Stomach smooth muscle (tissue), 2 donors: Measurements from ENCODE around the gene AKR1B1.

ENCODE experiments used
- H3K27ac ChIP-seq: one replicate; pipeline ENCODE4 v1.7.0; 2013; ENCODE audit warnings: mild to moderate bottlenecking, low read length, inconsistent platforms
- H3K27me3 ChIP-seq, 2 donors: one replicate each; pipeline ENCODE4 v1.7.0; 2013; ENCODE audit warnings: low read length in 2 of 2; ENCODE audit not compliant: insufficient read depth in 2 of 2, control insufficient read depth in 1 of 2
- H3K36me3 ChIP-seq, 2 donors: one replicate each; pipeline ENCODE4 v1.7.0; 2013; ENCODE audit warnings: low read length in 2 of 2; ENCODE audit not compliant: control insufficient read depth in 2 of 2, insufficient read depth in 2 of 2
- H3K4me1 ChIP-seq: one replicate; pipeline ENCODE4 v1.7.0; 2013; ENCODE audit warnings: low read length; ENCODE audit not compliant: control insufficient read depth, insufficient read depth
- H3K4me3 ChIP-seq, 2 donors: one replicate each; pipeline ENCODE4 v1.7.0; 2013; ENCODE audit warnings: low read length in 2 of 2
- H3K9ac ChIP-seq, 2 donors: one replicate each; pipeline ENCODE4 v1.7.0; 2013; ENCODE audit warnings: low read length in 2 of 2, mild to moderate bottlenecking in 1 of 2
- H3K9me3 ChIP-seq, 2 donors: one replicate each; pipeline ENCODE4 v1.7.0; 2013; ENCODE audit warnings: low read length in 2 of 2; ENCODE audit not compliant: control insufficient read depth in 2 of 2
- donor health status: healthy.
- donor health status: Pancreatic carcinoma.

AKR1B1 gene

GRCh38 chr7:134420424-134421125, 38.3 kb downstream of the AKR1B1 start:
- no peak overlapping the region for H3K9ac ChIP-seq

GRCh38 chr7:134419875-134420274, 39.0 kb downstream of the AKR1B1 start:
- no peaks in the 10 kb centered on the region for H3K9me3 ChIP-seq
- H3K4me1 ChIP-seq = no peaks in the 10 kb centered on the region
- no peak overlapping the region for H3K27ac ChIP-seq
- no peak overlapping the region for H3K4me3 ChIP-seq
- H3K27me3 ChIP-seq = peaks cover 0 to 2% of the 10 kb centered on the region in 2 donors
- no peaks in the 10 kb centered on the region for H3K36me3 ChIP-seq
- H3K9ac ChIP-seq = no peak overlapping the region

More at GRCh38 chr7:134420424-134421125, 38.3 kb downstream of the AKR1B1 start:
- Histone ChIP-seq H3K4me3 (no peak overlapping the region), H3K36me3 (no peaks in the 10 kb centered on the region), H3K4me1 (no peaks in the 10 kb centered on the region), H3K9me3 (no peaks in the 10 kb centered on the region), H3K27ac (no peak overlapping the region), H3K27me3 (peaks cover 0 to 2% of the 10 kb centered on the region in 2 donors)

GRCh38 chr7:134419085-134419484, 39.8 kb downstream of the AKR1B1 start:
- H3K27me3 ChIP-seq = peaks cover 0 to 2% of the 10 kb centered on the region in 2 donors

GRCh38 chr7:134415700-134416099, 43.2 kb downstream of the AKR1B1 start:
- H3K4me3 ChIP-seq = no peak overlapping the region
- no peak overlapping the region for H3K9ac ChIP-seq
- H3K27me3 ChIP-seq = peaks cover 0 to 2% of the 10 kb centered on the region in 2 donors
- no peaks in the 10 kb centered on the region for H3K9me3 ChIP-seq
- no peaks in the 10 kb centered on the region for H3K4me1 ChIP-seq
- H3K36me3 ChIP-seq = no peaks in the 10 kb centered on the region
- H3K27ac ChIP-seq = no peak overlapping the region

More at GRCh38 chr7:134419085-134419484, 39.8 kb downstream of the AKR1B1 start:
- no peak overlapping the region for H3K9ac ChIP-seq
- no peak overlapping the region for H3K4me3 ChIP-seq
- H3K4me1 ChIP-seq = no peaks in the 10 kb centered on the region
- no peaks in the 10 kb centered on the region for H3K9me3 ChIP-seq
- no peaks in the 10 kb centered on the region for H3K36me3 ChIP-seq
- no peak overlapping the region for H3K27ac ChIP-seq

- no peak overlapping the region for H3K9ac ChIP-seq
- H3K4me3 ChIP-seq = no peak overlapping the region
- peaks cover 0 to 2% of the 10 kb centered on the region in 2 donors for H3K27me3 ChIP-seq
- H3K36me3 ChIP-seq = no peaks in the 10 kb centered on the region
- H3K27ac ChIP-seq = no peak overlapping the region
- no peaks in the 10 kb centered on the region for H3K4me1 ChIP-seq
- H3K9me3 ChIP-seq = no peaks in the 10 kb centered on the region
These were observed 44.8 kb downstream of the AKR1B1 start for GRCh38 chr7:134414109-134414508.

- Histone ChIP-seq H3K9ac (no peak overlapping the region), H3K27me3 (peaks cover 0 to under 1% of the 10 kb centered on the region in 2 donors), H3K4me1 (no peaks in the 10 kb centered on the region), H3K4me3 (no peak overlapping the region), H3K36me3 (no peaks in the 10 kb centered on the region), H3K27ac (no peak overlapping the region), H3K9me3 (no peaks in the 10 kb centered on the region)
These were observed 51.6 kb downstream of the AKR1B1 start for GRCh38 chr7:134407311-134407710.

GRCh38 chr7:134406431-134406830, 52.5 kb downstream of the AKR1B1 start:
- Histone ChIP-seq H3K4me3 (no peak overlapping the region), H3K27me3 (peaks cover 0 to 5% of the 10 kb centered on the region in 2 donors), H3K9me3 (no peaks in the 10 kb centered on the region), H3K27ac (no peak overlapping the region), H3K36me3 (no peaks in the 10 kb centered on the region), H3K9ac (no peak overlapping the region), H3K4me1 (no peaks in the 10 kb centered on the region)

GRCh38 chr7:134405299-134405698, 53.6 kb downstream of the AKR1B1 start:
- H3K9me3 ChIP-seq = no peaks in the 10 kb centered on the region
- H3K4me3 ChIP-seq = no peak overlapping the region
- H3K27ac ChIP-seq = no peak overlapping the region
- H3K4me1 ChIP-seq = no peaks in the 10 kb centered on the region
- H3K9ac ChIP-seq = no peak overlapping the region
- H3K27me3 ChIP-seq = peaks cover 0 to 5% of the 10 kb centered on the region in 2 donors
- no peaks in the 10 kb centered on the region for H3K36me3 ChIP-seq

GRCh38 chr7:134403062-134403461, 55.8 kb downstream of the AKR1B1 start:
- Histone ChIP-seq H3K27ac (no peak overlapping the region), H3K27me3 (peaks cover 0 to 5% of the 10 kb centered on the region in 2 donors), H3K4me3 (no peak overlapping the region), H3K9ac (no peak overlapping the region), H3K9me3 (no peaks in the 10 kb centered on the region), H3K36me3 (no peaks in the 10 kb centered on the region), H3K4me1 (no peaks in the 10 kb centered on the region)

- H3K4me1 ChIP-seq = no peaks in the 10 kb centered on the region
- H3K36me3 ChIP-seq = no peaks in the 10 kb centered on the region
- H3K4me3 ChIP-seq = no peak overlapping the region
- peaks cover 0 to 5% of the 10 kb centered on the region in 2 donors for H3K27me3 ChIP-seq
- H3K9me3 ChIP-seq = no peaks in the 10 kb centered on the region
- H3K9ac ChIP-seq = no peak overlapping the region
- H3K27ac ChIP-seq = no peak overlapping the region
These were observed 58.0 kb downstream of the AKR1B1 start for GRCh38 chr7:134400859-134401258.

- H3K4me3 ChIP-seq = no peak overlapping the region
- H3K27ac ChIP-seq = no peak overlapping the region
- no peaks in the 10 kb centered on the region for H3K27me3 ChIP-seq
- no peaks in the 10 kb centered on the region for H3K36me3 ChIP-seq
- no peaks in the 10 kb centered on the region for H3K4me1 ChIP-seq
- no peak overlapping the region for H3K9ac ChIP-seq
- H3K9me3 ChIP-seq = no peaks in the 10 kb centered on the region
These were observed 62.9 kb downstream of the AKR1B1 start for GRCh38 chr7:134396031-134396430.
